ENCODE results near the gene FAS.

- TF ChIP-seq CTCF (IDR thresholded peaks at IDR 0.05 in 2 of 3, conservative IDR thresholded peaks at IDR 0.05 in 1 of 3; ENCODE audit: borderline replicate concordance in 1 of 3, insufficient read depth in 1 of 3, low read depth in 2 of 3, low read length in 2 of 3): no peak
- TF ChIP-seq POLR2AphosphoS5 (IDR thresholded peaks at IDR 0.05; ENCODE audit: low read depth, low read length): no peak
- no peak for TF ChIP-seq EZH2 (IDR thresholded peaks at IDR 0.05)
- no peak for TF ChIP-seq MAX (IDR thresholded peaks at IDR 0.05)
- no peak for TF ChIP-seq POLR2A (IDR thresholded peaks at IDR 0.05; ENCODE audit: borderline replicate concordance, extremely low read depth, insufficient read depth, insufficient read length)
- no peak for TF ChIP-seq TCF7L2 (IDR thresholded peaks at IDR 0.05; ENCODE audit: borderline replicate concordance, extremely low read depth, insufficient read depth, insufficient read length)
- TF ChIP-seq ZNF274 (IDR thresholded peaks at IDR 0.05; ENCODE audit: low read depth, low read length): no peak
- no peak for TF ChIP-seq REST (IDR thresholded peaks at IDR 0.05; ENCODE audit: low read depth)
- TF ChIP-seq EZH2phosphoT487 (IDR thresholded peaks at IDR 0.05; ENCODE audit: borderline replicate concordance): no peak
- TF ChIP-seq SIN3A (IDR thresholded peaks at IDR 0.05; ENCODE audit: low read depth): no peak
- no peak for TF ChIP-seq RAD21 (IDR thresholded peaks at IDR 0.05; ENCODE audit: low read depth)
- no peak for TF ChIP-seq ATF3 (IDR thresholded peaks at IDR 0.05)
- no peak for TF ChIP-seq YY1 (IDR thresholded peaks at IDR 0.05; ENCODE audit: extremely low read depth, insufficient replicate concordance, low read depth, low read length)
Measured at GRCh38 chr10:88975377-88975720, 15.2 kb upstream of the FAS start.

Data from HCT116 (cell line).